ENCODE measurements around the gene ZBTB18. TPM values are rescaled to one million over a fixed set of nuclear protein-coding genes. Genes with fewer than 3 reads are reported as not detected.

The ZBTB18 gene
- total RNA-seq, 2 experiments from 2014 or later, result 9.9 to 18.9 TPM

GRCh38 chr1:244084763-244085162 lies 33.7 kb downstream of the ZBTB18 start:
- Histone ChIP-seq H4K20me1 (ENCODE audit: insufficient read depth, low read length) (no peaks in the 10 kb centered on the region), H3K27ac (ENCODE audit: low read depth, low read length, poor library complexity, severe bottlenecking) (no peak overlapping the region), H3K9me3 (ENCODE audit: low read length) (no peaks in the 10 kb centered on the region), H3K4me3 (ENCODE audit: low read depth, low read length, poor library complexity, severe bottlenecking) (no peak overlapping the region), H2AFZ (ENCODE audit: low read length) (no peak overlapping the region), H3K9me2 (ENCODE audit: insufficient read depth, low read length) (no peaks in the 10 kb centered on the region), H3K36me3 (ENCODE audit: insufficient read depth, low read length) (no peaks in the 10 kb centered on the region), H3K4me2 (ENCODE audit: low read length) (no peak overlapping the region), H3K4me1 (ENCODE audit: insufficient read depth, low read length, poor library complexity, severe bottlenecking) (no peaks in the 10 kb centered on the region), H3K79me2 (ENCODE audit: insufficient read depth, low read depth, low read length) (no peaks in the 10 kb centered on the region)
- intact Hi-C loops (cut with micrococcal nuclease; ENCODE audit: unreplicated experiment), result no loop called here
- CTCF ChIA-PET (ENCODE audit: unreplicated experiment), result no interaction called here
- BruUV-seq (replicated peaks), result no TSS peak
- no peak for DNase-seq (ENCODE audit: low spot score)
- TF ChIP-seq CTCF (conservative IDR thresholded peaks at IDR 0.05; ENCODE audit: low read length) (no peak), EZH2phosphoT487 (IDR thresholded peaks at IDR 0.05; ENCODE audit: borderline replicate concordance, low read depth, low read length) (no peak)
- POLR2A ChIA-PET, result interaction anchor here (1.3 to 2.1 kb wide), 2 partner anchors 18 to 30 kb away, joined by 4 to 6 read pairs; no protein-coding TSS in a partner anchor

GRCh38 chr1:244085891-244086290 lies 34.8 kb downstream of the ZBTB18 start:
- Histone ChIP-seq H3K36me3 (ENCODE audit: insufficient read depth, low read length) (no peaks in the 10 kb centered on the region), H3K9me2 (ENCODE audit: insufficient read depth, low read length) (no peaks in the 10 kb centered on the region), H2AFZ (ENCODE audit: low read length) (no peak overlapping the region), H3K27ac (ENCODE audit: low read depth, low read length, poor library complexity, severe bottlenecking) (no peak overlapping the region), H3K4me1 (ENCODE audit: insufficient read depth, low read length, poor library complexity, severe bottlenecking) (no peaks in the 10 kb centered on the region), H3K9me3 (ENCODE audit: low read length) (no peaks in the 10 kb centered on the region), H3K4me2 (ENCODE audit: low read length) (no peak overlapping the region), H4K20me1 (ENCODE audit: insufficient read depth, low read length) (no peaks in the 10 kb centered on the region), H3K79me2 (ENCODE audit: insufficient read depth, low read depth, low read length) (no peaks in the 10 kb centered on the region), H3K4me3 (ENCODE audit: low read depth, low read length, poor library complexity, severe bottlenecking) (no peak overlapping the region)
- TF ChIP-seq EZH2phosphoT487 (IDR thresholded peaks at IDR 0.05; ENCODE audit: borderline replicate concordance, low read depth, low read length) (no peak), CTCF (conservative IDR thresholded peaks at IDR 0.05; ENCODE audit: low read length) (no peak)
- BruUV-seq (replicated peaks), result no TSS peak
- CTCF ChIA-PET (ENCODE audit: unreplicated experiment), result no interaction called here
- intact Hi-C loops (cut with micrococcal nuclease; ENCODE audit: unreplicated experiment), result no loop called here
- POLR2A ChIA-PET, result no interaction called here
- DNase-seq (ENCODE audit: low spot score), result no peak

- BruUV-seq (replicated peaks), result no TSS peak
- H2AFZ ChIP-seq (ENCODE audit: low read length), result no peak overlapping the region
- ChIA-PET CTCF (ENCODE audit: unreplicated experiment) (no interaction called here), POLR2A (interaction anchor here (0.6 kb wide), 1 partner anchor 618 kb away, joined by 3 read pairs; no protein-coding TSS in a partner anchor)
- H3K4me1 ChIP-seq (ENCODE audit: insufficient read depth, low read length, poor library complexity, severe bottlenecking), result no peaks in the 10 kb centered on the region
- no peak overlapping the region for H3K27ac ChIP-seq (ENCODE audit: low read depth, low read length, poor library complexity, severe bottlenecking)
- intact Hi-C loops (cut with micrococcal nuclease; ENCODE audit: unreplicated experiment), result no loop called here
- H3K9me2 ChIP-seq (ENCODE audit: insufficient read depth, low read length), result no peaks in the 10 kb centered on the region
- H3K4me3 ChIP-seq (ENCODE audit: low read depth, low read length, poor library complexity, severe bottlenecking), result no peak overlapping the region
- no peaks in the 10 kb centered on the region for H3K36me3 ChIP-seq (ENCODE audit: insufficient read depth, low read length)
- TF ChIP-seq EZH2phosphoT487 (IDR thresholded peaks at IDR 0.05; ENCODE audit: borderline replicate concordance, low read depth, low read length) (no peak), CTCF (conservative IDR thresholded peaks at IDR 0.05; ENCODE audit: low read length) (no peak)
- H3K79me2 ChIP-seq (ENCODE audit: insufficient read depth, low read depth, low read length), result no peaks in the 10 kb centered on the region
- no peak overlapping the region for H3K4me2 ChIP-seq (ENCODE audit: low read length)
- DNase-seq (ENCODE audit: low spot score), result no peak
- H4K20me1 ChIP-seq (ENCODE audit: insufficient read depth, low read length), result no peaks in the 10 kb centered on the region
- H3K9me3 ChIP-seq (ENCODE audit: low read length), result no peaks in the 10 kb centered on the region
Observed at GRCh38 chr1:244087021-244087560, 36.0 kb downstream of the ZBTB18 start.
